GM12878 (cell line): ENCODE data around the gene KLHDC10. TPM values are rescaled to one million over a fixed set of nuclear protein-coding genes. Genes with fewer than 3 reads are reported as not detected.

Experiments used
- ATF2 ChIP-seq: IDR thresholded peaks from 2 replicates; pipeline ENCODE4 v1.6.1; 2012; ENCODE audit warnings: low read length, inconsistent platforms
- KLF5 ChIP-seq: fragments of 450-650 bp; IDR thresholded peaks from 2 replicates; pipeline ENCODE4 v1.6.1; 2014; ENCODE audit warnings: mild to moderate bottlenecking; ENCODE audit not compliant: partially characterized antibody
- PRDM15 ChIP-seq: fragments of 450-650 bp; formaldehyde crosslinking; IDR thresholded peaks from 2 replicates; pipeline ENCODE4 v1.4.0; 2020; ENCODE audit warnings: mild to moderate bottlenecking, moderate library complexity
- RAD21 ChIP-seq: IDR thresholded peaks from 2 replicates; pipeline ENCODE4 v1.6.1; 2011; ENCODE audit warnings: mild to moderate bottlenecking, low read depth, low read length, moderate library complexity; ENCODE audit not compliant: insufficient read depth
- RUNX3 ChIP-seq: IDR thresholded peaks from 2 replicates; pipeline ENCODE4 v1.6.1; 2012; ENCODE audit warnings: low read length, inconsistent platforms
- polyA plus RNA-seq, 11 experiments: library from polyadenylated mRNA; depleted of rRNA in 4 of 11; unstranded in 6 of 11; stranded (reverse) in 5 of 11; fragments of >200 nt; fragmentation: Nextera tagmentation in 4 of 11; fragmentation: Illumina TruSeq in 1 of 11; extraction: Ambion mirVana in 4 of 11; extraction: Trizol in 1 of 11; gene quantifications; 1 replicate in 1 of 11; 2 replicates in 10 of 11; pipeline versions ENCODE4 v1.2.1 to v1.2.3, GENCODE V29; 2011 to 2016; ENCODE audit warnings: inconsistent platforms in 2 of 11, missing spikeins in 2 of 11, low read depth in 1 of 11
- total RNA-seq, 4 experiments: library from RNA; depleted of rRNA in 3 of 4; stranded (reverse); fragments of >200 nt in 3 of 4; fragmentation: Illumina TruSeq in 1 of 4; extraction: Trizol in 1 of 4; gene quantifications; 2 replicates each; pipeline versions ENCODE4 v1.2.1 to v1.2.3, GENCODE V29; 2013 to 2021
- TF ChIP-seq, protein P1 (sequence below): fragments of 450-650 bp; IDR thresholded peaks from 2 replicates; pipeline ENCODE4 v1.6.1; 2017; ENCODE audit warnings: mild to moderate bottlenecking, moderate library complexity
- TF ChIP-seq, protein P2 (sequence below): fragments of 450-650 bp; IDR thresholded peaks from 2 replicates; pipeline ENCODE4 v1.6.1; 2017; ENCODE audit warnings: mild to moderate bottlenecking, low read depth, inconsistent platforms; ENCODE audit not compliant: poor library complexity, severe bottlenecking

Gene KLHDC10
- total and polyA plus RNA-seq, 10 of the 15 experiments (the other 5 are each of a cell fraction or from before 2014, with no cell fraction given) = 2.9 to 20.6 (median 9.4) TPM

GRCh38 chr7:130134106-130134636 is 63.8 kb downstream of the KLHDC10 start (continued):
- TF ChIP-seq PRDM15 (CRISPR knock-in tag) = no peak
- TF ChIP-seq, protein P1, sequence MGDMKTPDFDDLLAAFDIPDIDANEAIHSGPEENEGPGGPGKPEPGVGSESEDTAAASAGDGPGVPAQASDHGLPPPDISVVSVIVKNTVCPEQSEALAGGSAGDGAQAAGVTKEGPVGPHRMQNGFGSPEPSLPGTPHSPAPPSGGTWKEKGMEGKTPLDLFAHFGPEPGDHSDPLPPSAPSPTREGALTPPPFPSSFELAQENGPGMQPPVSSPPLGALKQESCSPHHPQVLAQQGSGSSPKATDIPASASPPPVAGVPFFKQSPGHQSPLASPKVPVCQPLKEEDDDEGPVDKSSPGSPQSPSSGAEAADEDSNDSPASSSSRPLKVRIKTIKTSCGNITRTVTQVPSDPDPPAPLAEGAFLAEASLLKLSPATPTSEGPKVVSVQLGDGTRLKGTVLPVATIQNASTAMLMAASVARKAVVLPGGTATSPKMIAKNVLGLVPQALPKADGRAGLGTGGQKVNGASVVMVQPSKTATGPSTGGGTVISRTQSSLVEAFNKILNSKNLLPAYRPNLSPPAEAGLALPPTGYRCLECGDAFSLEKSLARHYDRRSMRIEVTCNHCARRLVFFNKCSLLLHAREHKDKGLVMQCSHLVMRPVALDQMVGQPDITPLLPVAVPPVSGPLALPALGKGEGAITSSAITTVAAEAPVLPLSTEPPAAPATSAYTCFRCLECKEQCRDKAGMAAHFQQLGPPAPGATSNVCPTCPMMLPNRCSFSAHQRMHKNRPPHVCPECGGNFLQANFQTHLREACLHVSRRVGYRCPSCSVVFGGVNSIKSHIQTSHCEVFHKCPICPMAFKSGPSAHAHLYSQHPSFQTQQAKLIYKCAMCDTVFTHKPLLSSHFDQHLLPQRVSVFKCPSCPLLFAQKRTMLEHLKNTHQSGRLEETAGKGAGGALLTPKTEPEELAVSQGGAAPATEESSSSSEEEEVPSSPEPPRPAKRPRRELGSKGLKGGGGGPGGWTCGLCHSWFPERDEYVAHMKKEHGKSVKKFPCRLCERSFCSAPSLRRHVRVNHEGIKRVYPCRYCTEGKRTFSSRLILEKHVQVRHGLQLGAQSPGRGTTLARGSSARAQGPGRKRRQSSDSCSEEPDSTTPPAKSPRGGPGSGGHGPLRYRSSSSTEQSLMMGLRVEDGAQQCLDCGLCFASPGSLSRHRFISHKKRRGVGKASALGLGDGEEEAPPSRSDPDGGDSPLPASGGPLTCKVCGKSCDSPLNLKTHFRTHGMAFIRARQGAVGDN = no peak
- TF ChIP-seq KLF5 = no peak
- no peak for TF ChIP-seq RUNX3
- no peak for TF ChIP-seq ATF2
- no peak for TF ChIP-seq RAD21
- TF ChIP-seq, protein P2, sequence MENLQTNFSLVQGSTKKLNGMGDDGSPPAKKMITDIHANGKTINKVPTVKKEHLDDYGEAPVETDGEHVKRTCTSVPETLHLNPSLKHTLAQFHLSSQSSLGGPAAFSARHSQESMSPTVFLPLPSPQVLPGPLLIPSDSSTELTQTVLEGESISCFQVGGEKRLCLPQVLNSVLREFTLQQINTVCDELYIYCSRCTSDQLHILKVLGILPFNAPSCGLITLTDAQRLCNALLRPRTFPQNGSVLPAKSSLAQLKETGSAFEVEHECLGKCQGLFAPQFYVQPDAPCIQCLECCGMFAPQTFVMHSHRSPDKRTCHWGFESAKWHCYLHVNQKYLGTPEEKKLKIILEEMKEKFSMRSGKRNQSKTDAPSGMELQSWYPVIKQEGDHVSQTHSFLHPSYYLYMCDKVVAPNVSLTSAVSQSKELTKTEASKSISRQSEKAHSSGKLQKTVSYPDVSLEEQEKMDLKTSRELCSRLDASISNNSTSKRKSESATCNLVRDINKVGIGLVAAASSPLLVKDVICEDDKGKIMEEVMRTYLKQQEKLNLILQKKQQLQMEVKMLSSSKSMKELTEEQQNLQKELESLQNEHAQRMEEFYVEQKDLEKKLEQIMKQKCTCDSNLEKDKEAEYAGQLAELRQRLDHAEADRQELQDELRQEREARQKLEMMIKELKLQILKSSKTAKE = no peak
